Neural progenitor cell (in vitro differentiated cells): ENCODE data around the gene SEPTIN12. TPM values are rescaled to one million over a fixed set of nuclear protein-coding genes. Genes with fewer than 3 reads are reported as not detected.

Experiments
- DNase-seq: peaks from one replicate; pipeline ENCODE4 v3.0.0-alpha.2; 2016; ENCODE audit warnings: low spot score
- H2AFZ ChIP-seq: fragments of 200-600 bp; sonication (generic); replicated peaks from 2 replicates; pipeline ENCODE4 v1.6.1; 2016; ENCODE audit warnings: antibody characterized with exemption
- H3F3A ChIP-seq: fragments of 200-600 bp; sonication (generic); 2 replicates; pipeline ENCODE4 v1.6.1; 2016; ENCODE audit warnings: antibody characterized with exemption, low read depth
- H3K27ac ChIP-seq: fragments of 200-600 bp; sonication (generic); 2 replicates; pipeline ENCODE4 v1.5.1; 2016; ENCODE audit warnings: mild to moderate bottlenecking
- H3K27me3 ChIP-seq: fragments of 200-600 bp; sonication (generic); 2 replicates; pipeline ENCODE4 v1.6.1; 2016; ENCODE audit warnings: mild to moderate bottlenecking, moderate library complexity
- H3K36me3 ChIP-seq: fragments of 200-600 bp; sonication (generic); 2 replicates; pipeline ENCODE4 v1.5.1; 2016
- H3K4me1 ChIP-seq: fragments of 200-600 bp; sonication (generic); 2 replicates; pipeline ENCODE4 v1.6.1; 2016; ENCODE audit warnings: mixed run types
- H3K4me2 ChIP-seq: fragments of 200-600 bp; sonication (generic); 2 replicates; pipeline ENCODE4 v1.6.1; 2016
- H3K4me3 ChIP-seq: fragments of 200-600 bp; sonication (generic); 2 replicates; pipeline ENCODE4 v1.5.1; 2016
- H3K79me2 ChIP-seq: fragments of 200-600 bp; sonication (generic); 2 replicates; pipeline ENCODE4 v1.6.1; 2016; ENCODE audit warnings: low read depth
- H3K9ac ChIP-seq: fragments of 200-600 bp; sonication (generic); 2 replicates; pipeline ENCODE4 v1.6.1; 2016
- H3K9me3 ChIP-seq: fragments of 200-600 bp; sonication (generic); 2 replicates; pipeline ENCODE4 v1.5.1; 2016; ENCODE audit warnings: low read depth
- H4K20me1 ChIP-seq: fragments of 200-600 bp; sonication (generic); 2 replicates; pipeline ENCODE4 v1.6.1; 2016; ENCODE audit warnings: low read depth
- H3K27ac Mint-ChIP-seq: 3 replicates; pipeline ENCODE4 v1.8.0; 2021; ENCODE audit warnings: mixed read lengths
- H3K27me3 Mint-ChIP-seq: 2 replicates; pipeline ENCODE4 v1.8.0; 2022; ENCODE audit warnings: low read depth, mild to moderate bottlenecking, inconsistent platforms, moderate library complexity, mixed read lengths; ENCODE audit not compliant: insufficient read depth
- H3K36me3 Mint-ChIP-seq: 3 replicates; pipeline ENCODE4 v1.8.0; 2021; ENCODE audit warnings: mixed read lengths
- H3K4me1 Mint-ChIP-seq: 3 replicates; pipeline ENCODE4 v1.8.0; 2021; ENCODE audit warnings: mixed read lengths
- H3K4me3 Mint-ChIP-seq: 3 replicates; pipeline ENCODE4 v1.8.0; 2021; ENCODE audit warnings: mild to moderate bottlenecking, moderate library complexity, mixed read lengths
- H3K9me3 Mint-ChIP-seq: 3 replicates; pipeline ENCODE4 v1.8.0; 2020; ENCODE audit warnings: mixed read lengths
- EZH2 ChIP-seq: fragments of 200-600 bp; sonication (generic); IDR thresholded peaks from 2 replicates; pipeline ENCODE4 v1.6.1; 2017; ENCODE audit warnings: antibody characterized with exemption, mild to moderate bottlenecking, moderate library complexity
- EZH2phosphoT487 ChIP-seq: fragments of 200-600 bp; sonication (generic); IDR thresholded peaks from 2 replicates; pipeline ENCODE4 v1.6.1; 2017; ENCODE audit warnings: antibody characterized with exemption
- total RNA-seq: library from RNA; depleted of rRNA; stranded (reverse); fragments of >200 nt; gene quantifications from 2 replicates; pipeline ENCODE4 v1.2.3, GENCODE V29; 2015; ENCODE audit warnings: low replicate concordance
- TF ChIP-seq, protein P1 (sequence below): fragments of 200-600 bp; sonication (generic); IDR thresholded peaks from 2 replicates; pipeline ENCODE4 v1.5.1; 2017; ENCODE audit warnings: antibody characterized with exemption, mild to moderate bottlenecking

Gene SEPTIN12
- total RNA-seq, 1 donor from 2014 or later: not detected

DNA sequence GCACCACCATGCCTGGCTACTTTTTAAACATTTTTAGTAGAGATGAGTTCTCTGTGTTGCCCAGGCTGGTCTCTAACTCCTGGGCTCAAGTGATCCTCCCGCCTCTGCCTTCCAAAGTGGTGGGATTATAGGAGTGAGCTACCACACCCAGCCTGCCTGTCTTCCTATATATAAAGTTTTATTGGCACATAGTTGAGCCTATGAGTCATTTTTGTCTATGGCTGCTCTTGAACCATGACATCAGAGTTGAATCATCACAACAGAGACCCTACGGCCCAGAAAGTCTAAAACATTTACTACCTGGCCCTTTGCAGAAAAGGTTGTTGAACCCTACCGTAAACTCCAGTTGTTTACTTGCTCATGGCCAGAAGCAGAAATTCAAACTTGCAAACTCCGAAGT is 7.9 kb downstream of the SEPTIN12 start:
- peaks cover 6% of the 10 kb centered on the region for H3K4me1 Mint-ChIP-seq
- Histone ChIP-seq H3K27me3 (no peaks in the 10 kb centered on the region), H3K36me3 (no peaks in the 10 kb centered on the region), H3K9ac (no peak overlapping the region), H2AFZ (no peak overlapping the region), H4K20me1 (no peaks in the 10 kb centered on the region), H3K4me2 (no peak overlapping the region), H3K4me3 (no peak overlapping the region), H3F3A (no peaks in the 10 kb centered on the region), H3K27ac (no peak overlapping the region), H3K79me2 (no peaks in the 10 kb centered on the region), H3K9me3 (no peaks in the 10 kb centered on the region), H3K4me1 (no peaks in the 10 kb centered on the region)
- H3K27ac Mint-ChIP-seq: no peak overlapping the region
- H3K27me3 Mint-ChIP-seq: peaks cover 3% of the 10 kb centered on the region
- H3K36me3 Mint-ChIP-seq: no peaks in the 10 kb centered on the region
- no peak overlapping the region for H3K4me3 Mint-ChIP-seq
- H3K9me3 Mint-ChIP-seq: no peaks in the 10 kb centered on the region
- no peak for TF ChIP-seq EZH2
- TF ChIP-seq, protein P1, sequence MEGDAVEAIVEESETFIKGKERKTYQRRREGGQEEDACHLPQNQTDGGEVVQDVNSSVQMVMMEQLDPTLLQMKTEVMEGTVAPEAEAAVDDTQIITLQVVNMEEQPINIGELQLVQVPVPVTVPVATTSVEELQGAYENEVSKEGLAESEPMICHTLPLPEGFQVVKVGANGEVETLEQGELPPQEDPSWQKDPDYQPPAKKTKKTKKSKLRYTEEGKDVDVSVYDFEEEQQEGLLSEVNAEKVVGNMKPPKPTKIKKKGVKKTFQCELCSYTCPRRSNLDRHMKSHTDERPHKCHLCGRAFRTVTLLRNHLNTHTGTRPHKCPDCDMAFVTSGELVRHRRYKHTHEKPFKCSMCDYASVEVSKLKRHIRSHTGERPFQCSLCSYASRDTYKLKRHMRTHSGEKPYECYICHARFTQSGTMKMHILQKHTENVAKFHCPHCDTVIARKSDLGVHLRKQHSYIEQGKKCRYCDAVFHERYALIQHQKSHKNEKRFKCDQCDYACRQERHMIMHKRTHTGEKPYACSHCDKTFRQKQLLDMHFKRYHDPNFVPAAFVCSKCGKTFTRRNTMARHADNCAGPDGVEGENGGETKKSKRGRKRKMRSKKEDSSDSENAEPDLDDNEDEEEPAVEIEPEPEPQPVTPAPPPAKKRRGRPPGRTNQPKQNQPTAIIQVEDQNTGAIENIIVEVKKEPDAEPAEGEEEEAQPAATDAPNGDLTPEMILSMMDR: no peak
- TF ChIP-seq EZH2phosphoT487: no peak
- DNase-seq: no peak

DNA sequence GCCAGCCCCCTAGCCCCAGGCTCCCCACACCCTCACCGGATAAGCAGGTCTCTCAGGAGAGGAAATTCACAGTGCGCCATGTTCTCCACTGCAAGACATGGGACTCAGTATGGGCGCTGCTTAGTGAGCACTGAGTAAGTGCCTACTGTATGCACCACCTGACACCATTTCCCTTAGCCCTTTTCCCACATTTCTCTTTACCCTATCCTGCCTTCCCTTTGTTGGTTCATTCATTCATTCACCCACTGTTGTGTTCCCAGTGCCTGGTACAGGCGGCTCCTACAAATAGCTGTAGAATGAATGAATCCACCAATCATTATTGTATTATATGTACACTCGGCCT is 10.1 kb downstream of the SEPTIN12 start:
- Mint-ChIP-seq H3K27ac (no peak overlapping the region), H3K36me3 (no peaks in the 10 kb centered on the region), H3K4me3 (no peak overlapping the region), H3K27me3 (peaks cover 5% of the 10 kb centered on the region), H3K4me1 (peaks cover 7% of the 10 kb centered on the region), H3K9me3 (no peaks in the 10 kb centered on the region)
- no peaks in the 10 kb centered on the region for H3K79me2 ChIP-seq
- no peaks in the 10 kb centered on the region for H4K20me1 ChIP-seq
- H2AFZ ChIP-seq: no peak overlapping the region
- H3K36me3 ChIP-seq: no peaks in the 10 kb centered on the region
- no peak overlapping the region for H3K27ac ChIP-seq
- no peak overlapping the region for H3K9ac ChIP-seq
- no peak overlapping the region for H3K4me2 ChIP-seq
- no peaks in the 10 kb centered on the region for H3K9me3 ChIP-seq
- H3K4me1 ChIP-seq: no peaks in the 10 kb centered on the region
- no peak overlapping the region for H3K4me3 ChIP-seq
- H3K27me3 ChIP-seq: no peaks in the 10 kb centered on the region
- TF ChIP-seq EZH2phosphoT487 (no peak), EZH2 (no peak)
- TF ChIP-seq, protein P1: no peak
- no peak for DNase-seq
- H3F3A ChIP-seq: peaks cover 3% of the 10 kb centered on the region

DNA sequence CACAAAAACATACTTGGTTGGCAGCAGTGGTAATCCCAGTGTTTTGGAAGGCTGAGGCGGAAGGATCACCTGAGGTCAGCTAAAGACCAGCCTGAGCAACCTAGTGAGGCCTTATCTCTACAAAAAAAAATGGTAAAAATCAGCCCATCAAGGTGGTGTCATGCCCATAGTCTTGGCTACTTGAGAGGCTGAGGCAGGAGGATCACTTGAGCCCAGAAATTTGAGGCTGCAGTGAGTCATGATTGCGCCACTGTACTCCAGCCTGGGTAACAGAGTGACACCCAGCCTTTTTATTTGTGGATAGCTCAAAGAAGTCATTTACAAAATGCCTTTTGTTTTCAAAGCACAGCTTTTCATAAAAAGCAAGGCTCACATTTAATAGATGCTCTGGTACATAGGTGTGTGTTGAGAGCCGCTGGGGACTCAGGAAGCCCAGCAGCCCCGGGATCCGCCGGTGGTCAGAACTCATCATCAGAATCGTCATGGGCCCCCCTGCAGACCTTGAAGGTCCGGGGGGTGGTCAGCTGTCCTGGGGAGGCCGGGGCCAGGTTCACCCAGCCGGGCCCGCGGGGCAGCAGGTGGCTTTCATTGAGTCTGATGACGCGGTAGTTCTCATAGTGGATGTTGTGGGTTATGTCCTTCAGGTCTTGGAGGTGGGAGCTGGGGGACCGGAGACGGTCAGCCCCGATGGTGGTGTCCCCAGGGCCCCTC is 10.7 kb downstream of the SEPTIN12 start:
- no peak overlapping the region for H3K9ac ChIP-seq
- Mint-ChIP-seq H3K27me3 (peaks cover 5% of the 10 kb centered on the region), H3K4me1 (peaks cover 7% of the 10 kb centered on the region)

More for the DNA sequence above, 10.7 kb downstream of the SEPTIN12 start:
- H3K36me3 ChIP-seq: no peaks in the 10 kb centered on the region
- no peaks in the 10 kb centered on the region for H3K27me3 ChIP-seq
- H2AFZ ChIP-seq: no peak overlapping the region
- no peak overlapping the region for H3K4me2 ChIP-seq
- Mint-ChIP-seq H3K4me3 (no peak overlapping the region), H3K27ac (no peak overlapping the region), H3K9me3 (no peaks in the 10 kb centered on the region), H3K36me3 (no peaks in the 10 kb centered on the region)
- no peaks in the 10 kb centered on the region for H3K4me1 ChIP-seq
- H3F3A ChIP-seq: peaks cover 3% of the 10 kb centered on the region
- H3K9me3 ChIP-seq: no peaks in the 10 kb centered on the region
- no peak overlapping the region for H3K27ac ChIP-seq
- no peaks in the 10 kb centered on the region for H3K79me2 ChIP-seq
- TF ChIP-seq, protein P1: no peak
- TF ChIP-seq EZH2phosphoT487 (no peak), EZH2 (no peak)
- no peak overlapping the region for H3K4me3 ChIP-seq
- DNase-seq: no peak
- no peaks in the 10 kb centered on the region for H4K20me1 ChIP-seq
